Cardiac septum (tissue), 1 donor: ENCODE results near the gene RGS1. TPM values are rescaled to one million over a fixed set of nuclear protein-coding genes. Genes with fewer than 3 reads are reported as not detected.

Experiments used
- DNase-seq: peaks from one replicate; pipeline ENCODE4 v3.0.0-alpha.2; 2020; ENCODE audit warnings: low spot score
- intact Hi-C: fragments of 100-400 bp; cut with DNase I; formaldehyde crosslinking; loops from one replicate; pipeline ENCODE4 v1.14.0; 2022
- total RNA-seq: library from RNA; stranded (reverse); fragmentation: NEBNext Ultra II Directional; extraction: Animal tissue kit (Norgen Biotek cat#: 25700); gene quantifications from one replicate; pipeline ENCODE4 v1.2.1, GENCODE V29; 2021
- donor health status: DM: no; HTN: no; CAD: no.

Gene RGS1
- total RNA-seq, 1 donor from 2014 or later = 2.6 TPM

GRCh38 chr1:192578144-192578909 is 2.8 kb downstream of the RGS1 start:
- DNase-seq = no peak
- intact Hi-C loops = no loop called here

GRCh38 chr1:192579010-192579738 is 3.6 kb downstream of the RGS1 start:
- no peak for DNase-seq
- intact Hi-C loops = no loop called here

- intact Hi-C loops = no loop called here
- DNase-seq = no peak
These were observed 4.9 kb downstream of the RGS1 start for GRCh38 chr1:192580351-192580962.

GRCh38 chr1:192581131-192581927 is 5.8 kb downstream of the RGS1 start:
- no peak for DNase-seq
- intact Hi-C loops = no loop called here

GRCh38 chr1:192584866-192585265 is 9.3 kb downstream of the RGS1 start:
- intact Hi-C loops = no loop called here
- DNase-seq = no peak

GRCh38 chr1:192587386-192588266 is 12.1 kb downstream of the RGS1 start:
- intact Hi-C loops = no loop called here
- DNase-seq = no peak

- intact Hi-C loops = no loop called here
- no peak for DNase-seq
These were observed 13.0 kb downstream of the RGS1 start for GRCh38 chr1:192588546-192588945.

- no peak for DNase-seq
- intact Hi-C loops = no loop called here
These were observed 14.2 kb downstream of the RGS1 start for GRCh38 chr1:192589813-192590212.

GRCh38 chr1:192592517-192592916 is 16.9 kb downstream of the RGS1 start:
- DNase-seq = no peak
- intact Hi-C loops = no loop called here

- no peak for DNase-seq
- intact Hi-C loops = no loop called here
These were observed 17.6 kb downstream of the RGS1 start for GRCh38 chr1:192592981-192593708.

- intact Hi-C loops = no loop called here
- DNase-seq = no peak
These were observed 19.7 kb downstream of the RGS1 start for GRCh38 chr1:192595299-192595698.

- intact Hi-C loops = no loop called here
These were observed 23.0 kb downstream of the RGS1 start for GRCh38 chr1:192598589-192598988.

GRCh38 chr1:192600275-192600674 is 24.7 kb downstream of the RGS1 start:
- intact Hi-C loops = loop anchor here (10.0 kb wide), 2 partner anchors 205 to 415 kb away; partner anchors contain the start of gene RGS2
- no peak for DNase-seq

More at GRCh38 chr1:192598589-192598988, 23.0 kb downstream of the RGS1 start:
- DNase-seq = no peak

- no peak for DNase-seq
- intact Hi-C loops = loop anchor here (10.0 kb wide), 2 partner anchors 204 to 414 kb away; partner anchors contain the start of gene RGS2
These were observed 25.6 kb downstream of the RGS1 start for GRCh38 chr1:192601143-192601542.

- intact Hi-C loops = loop anchor here (10.0 kb wide), 2 partner anchors 203 to 413 kb away; partner anchors contain the start of gene RGS2
- no peak for DNase-seq
These were observed 26.0 kb downstream of the RGS1 start for GRCh38 chr1:192601567-192601966.

GRCh38 chr1:192602757-192603156 is 27.2 kb downstream of the RGS1 start:
- intact Hi-C loops = loop anchor here (10.0 kb wide), 2 partner anchors 202 to 412 kb away; partner anchors contain the start of gene RGS2
- no peak for DNase-seq

- intact Hi-C loops = loop anchor here (10.0 kb wide), 2 partner anchors 201 to 411 kb away; partner anchors contain the start of gene RGS2
- DNase-seq = no peak
These were observed 27.7 kb downstream of the RGS1 start for GRCh38 chr1:192603218-192603787.
